BLaER1 treated with 17β-estradiol and CSF1 and Interleukin-3, amounts not matched to agents 10 nM and 100 nM (cell line): Measurements from ENCODE around the gene TTLL5.

Experiments
- H3K27ac ChIP-seq, 11 experiments: shearing (Covaris generic); formaldehyde crosslinking; 2 replicates each; pipeline ENCODE4 v1.8.1; 2022
- H3K27me3 ChIP-seq, 11 experiments: shearing (Covaris generic); formaldehyde crosslinking; 2 replicates each; pipeline ENCODE4 v1.8.1; 2022
- H3K36me3 ChIP-seq, 11 experiments: shearing (Covaris generic); formaldehyde crosslinking; 2 replicates each; pipeline ENCODE4 v1.8.1; 2022
- H3K4me1 ChIP-seq, 10 experiments: shearing (Covaris generic); formaldehyde crosslinking; 2 replicates each; pipeline ENCODE4 v1.8.1; 2022
- H3K4me2 ChIP-seq, 11 experiments: shearing (Covaris generic); formaldehyde crosslinking; 2 replicates each; pipeline ENCODE4 v1.8.1; 2022
- H3K4me3 ChIP-seq, 10 experiments: shearing (Covaris generic); formaldehyde crosslinking; 2 replicates each; pipeline ENCODE4 v1.8.1; 2022
- H3K9ac ChIP-seq, 11 experiments: shearing (Covaris generic); formaldehyde crosslinking; 2 replicates each; pipeline ENCODE4 v1.8.1; 2022
- H3K9me3 ChIP-seq, 11 experiments: shearing (Covaris generic); formaldehyde crosslinking; replicated peaks in 1 of 11; 2 replicates each; pipeline ENCODE4 v1.8.1; 2022
- H4K20me1 ChIP-seq, 11 experiments: shearing (Covaris generic); formaldehyde crosslinking; 2 replicates each; pipeline ENCODE4 v1.8.1; 2022
- Cebpa-rat ChIP-seq, 11 experiments: shearing (Covaris generic); IDR thresholded peaks; 2 replicates each; pipeline ENCODE4 v1.8.1; 2022

Gene TTLL5

DNA sequence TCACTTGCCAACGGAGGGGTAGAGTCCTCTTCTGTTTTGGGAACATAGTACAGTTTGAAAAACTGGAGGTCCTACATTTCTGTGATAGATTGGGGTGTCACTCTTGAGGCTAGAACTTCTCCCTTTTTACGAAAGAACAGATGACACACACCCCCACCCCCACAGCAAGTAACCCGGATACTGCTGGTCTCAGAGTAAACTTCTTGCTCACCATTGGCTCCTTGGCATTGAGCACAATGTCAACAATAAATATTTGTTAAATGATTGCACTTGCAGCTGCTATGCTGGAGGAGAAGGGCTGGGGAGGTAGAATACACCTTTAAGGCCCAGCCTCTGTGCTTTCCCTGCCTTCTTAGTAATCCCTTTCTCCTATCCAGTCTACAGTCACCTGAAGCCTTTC, 170.9 kb downstream of the TTLL5 start:
- H3K4me2 ChIP-seq = no peak overlapping the region
- no peaks in the 10 kb centered on the region for H4K20me1 ChIP-seq
- no peak overlapping the region for H3K27ac ChIP-seq
- H3K4me1 ChIP-seq = no peaks in the 10 kb centered on the region
- no peak overlapping the region for H3K4me3 ChIP-seq
- H3K27me3 ChIP-seq = no peaks in the 10 kb centered on the region
- no peak for TF ChIP-seq Cebpa-rat (IDR thresholded peaks at IDR 0.05)
- no peaks in the 10 kb centered on the region for H3K9me3 ChIP-seq
- peaks cover 17 to 70% (median 34%) of the 10 kb centered on the region in 11 experiments; a peak in 20 of 22 replicates for H3K36me3 ChIP-seq
- no peak overlapping the region for H3K9ac ChIP-seq

DNA sequence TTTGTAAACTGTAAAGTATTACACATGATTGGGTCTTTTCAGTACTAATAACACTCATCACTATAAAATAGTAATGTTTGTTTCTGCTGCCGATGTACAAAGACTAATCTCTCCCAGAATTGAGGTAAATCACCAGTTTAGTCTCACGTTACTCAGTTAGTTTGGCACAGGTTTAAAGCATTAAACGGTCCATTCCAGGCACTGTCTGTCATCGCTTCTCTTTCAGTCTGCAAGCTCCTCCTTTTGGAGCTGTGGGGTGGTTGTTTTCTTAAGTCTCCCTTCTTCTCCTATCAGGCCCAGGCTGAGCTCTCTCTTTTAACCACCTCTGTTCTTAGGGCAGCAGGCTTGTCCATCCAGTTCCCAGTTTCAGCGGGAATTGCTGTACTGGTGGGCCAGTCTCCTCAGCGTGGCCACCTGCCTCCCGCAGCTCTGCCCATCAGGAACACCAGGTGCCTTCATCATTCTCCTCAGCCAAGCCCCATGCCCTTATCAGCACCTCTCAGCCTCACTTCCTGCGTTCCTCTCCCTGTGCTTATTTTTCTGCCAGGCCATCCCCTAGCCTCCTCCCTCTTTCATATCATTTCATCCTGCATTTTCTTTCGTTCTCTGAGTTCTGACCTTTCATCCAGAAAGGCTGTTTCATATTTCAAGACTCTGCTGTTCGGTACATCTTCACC, 171.7 kb downstream of the TTLL5 start:
- Histone ChIP-seq H3K27ac (no peak overlapping the region), H3K9me3 (no peaks in the 10 kb centered on the region), H4K20me1 (no peaks in the 10 kb centered on the region), H3K4me2 (no peak overlapping the region), H3K4me1 (no peaks in the 10 kb centered on the region), H3K27me3 (no peaks in the 10 kb centered on the region), H3K4me3 (no peak overlapping the region), H3K9ac (no peak overlapping the region), H3K36me3 (peaks cover 18 to 71% (median 40%) of the 10 kb centered on the region in 11 experiments; a peak in 20 of 22 replicates)
- no peak for TF ChIP-seq Cebpa-rat (IDR thresholded peaks at IDR 0.05)

DNA sequence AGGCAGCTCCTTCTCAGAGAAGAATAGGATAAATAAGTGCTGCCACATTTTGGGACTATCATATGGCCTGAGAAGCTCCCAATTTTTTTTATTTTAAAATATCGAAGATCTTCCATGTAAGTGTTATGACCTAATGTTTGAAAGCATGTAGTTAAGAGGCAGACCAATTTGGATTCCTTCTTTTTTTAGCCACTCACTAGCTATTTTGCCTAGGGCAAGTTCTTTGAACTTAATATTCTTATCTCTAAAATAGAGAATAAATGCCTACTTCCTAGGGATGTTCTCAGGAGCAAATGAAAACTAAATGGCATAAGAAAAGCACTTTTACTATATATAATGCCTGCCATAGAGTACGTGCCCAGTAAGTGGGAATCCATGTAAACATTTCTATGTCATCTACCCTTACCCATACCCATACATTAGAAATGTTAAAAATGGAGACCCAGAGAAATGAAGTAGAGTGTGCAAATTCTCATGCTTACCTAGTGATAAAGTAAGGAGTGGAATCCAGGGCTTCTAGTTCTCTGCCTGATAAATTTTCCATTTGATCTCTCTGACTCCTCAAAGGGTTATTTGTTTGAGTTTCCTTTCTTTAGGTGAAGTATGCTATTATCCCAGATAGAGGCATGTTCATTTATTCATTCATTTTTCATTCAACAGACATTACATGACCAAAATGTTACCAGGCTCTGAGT, 172.4 kb downstream of the TTLL5 start:
- Histone ChIP-seq H3K4me1 (no peaks in the 10 kb centered on the region), H3K27ac (no peak overlapping the region), H4K20me1 (no peaks in the 10 kb centered on the region), H3K4me3 (no peak overlapping the region), H3K9ac (no peak overlapping the region), H3K9me3 (peaks cover 0 to 2% (median under 1%) of the 10 kb centered on the region in 11 experiments; a peak in 10 of 22 replicates), H3K27me3 (no peaks in the 10 kb centered on the region), H3K4me2 (no peak overlapping the region), H3K36me3 (peaks cover 15 to 74% (median 40%) of the 10 kb centered on the region in 11 experiments)
- TF ChIP-seq Cebpa-rat (IDR thresholded peaks at IDR 0.05) = no peak

DNA sequence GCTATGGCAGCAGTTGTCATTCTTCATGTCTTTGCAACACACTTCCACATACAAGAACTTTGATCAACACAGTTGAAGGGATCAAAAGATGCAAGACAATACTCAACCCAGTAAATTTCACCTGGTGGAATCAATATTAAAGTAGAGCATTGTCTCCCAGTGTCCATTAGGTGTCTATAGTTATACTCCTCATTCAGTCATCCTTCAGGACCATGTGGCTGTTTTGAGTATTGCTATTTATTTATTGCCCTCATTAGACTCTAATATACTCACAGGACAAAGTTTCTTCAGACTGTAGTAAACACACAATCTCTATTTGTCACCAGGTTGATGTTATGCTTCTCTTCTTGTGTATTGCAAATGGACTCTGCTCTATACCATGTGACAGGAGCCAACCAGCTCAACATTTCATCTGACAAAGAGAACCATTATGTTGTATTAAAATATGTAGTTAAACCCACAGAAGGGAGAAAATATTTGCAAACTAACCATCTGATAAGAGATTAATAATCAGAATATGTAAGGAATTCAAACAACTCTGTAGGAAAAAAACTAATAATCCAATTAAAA, 174.2 kb downstream of the TTLL5 start:
- Histone ChIP-seq H4K20me1 (no peaks in the 10 kb centered on the region), H3K9me3 (peaks cover 0 to 16% (median 9%) of the 10 kb centered on the region in 11 experiments; a peak in 15 of 22 replicates), H3K27ac (no peak overlapping the region)

DNA sequence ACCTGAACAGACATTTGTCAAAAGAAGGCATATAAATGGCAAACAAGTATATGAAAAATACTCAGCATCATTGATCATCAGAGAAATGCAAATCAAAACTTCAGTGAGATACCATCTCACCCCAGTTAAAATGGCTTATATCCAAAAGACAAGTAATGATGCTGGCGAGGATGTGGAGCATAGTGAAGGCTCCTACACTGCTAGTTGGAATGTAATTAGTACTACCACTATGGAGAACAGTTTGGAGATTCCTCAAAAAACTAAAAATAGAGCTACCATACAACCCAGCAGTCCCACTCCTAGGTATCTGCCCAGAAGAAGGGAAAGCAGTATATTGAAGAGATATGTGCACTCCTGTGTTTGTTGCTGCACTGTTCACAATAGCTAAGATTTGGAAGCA, 174.7 kb downstream of the TTLL5 start:
- no peaks in the 10 kb centered on the region for H4K20me1 ChIP-seq
- TF ChIP-seq Cebpa-rat (IDR thresholded peaks at IDR 0.05) = no peak
- no peak overlapping the region for H3K4me3 ChIP-seq
- peaks cover 0 to 16% (median 9%) of the 10 kb centered on the region in 11 experiments; a peak in 15 of 22 replicates for H3K9me3 ChIP-seq
- H3K27me3 ChIP-seq = no peaks in the 10 kb centered on the region
- H3K4me2 ChIP-seq = no peak overlapping the region
- peaks cover 27 to 77% (median 48%) of the 10 kb centered on the region in 11 experiments for H3K36me3 ChIP-seq
- H3K4me1 ChIP-seq = no peaks in the 10 kb centered on the region
- no peak overlapping the region for H3K27ac ChIP-seq
- H3K9ac ChIP-seq = no peak overlapping the region

More for the DNA sequence above, 174.2 kb downstream of the TTLL5 start:
- no peak overlapping the region for H3K9ac ChIP-seq
- H3K4me1 ChIP-seq = no peaks in the 10 kb centered on the region
- no peak overlapping the region for H3K4me3 ChIP-seq
- peaks cover 27 to 77% (median 48%) of the 10 kb centered on the region in 11 experiments for H3K36me3 ChIP-seq
- no peak overlapping the region for H3K4me2 ChIP-seq
- H3K27me3 ChIP-seq = no peaks in the 10 kb centered on the region
- no peak for TF ChIP-seq Cebpa-rat (IDR thresholded peaks at IDR 0.05)

DNA sequence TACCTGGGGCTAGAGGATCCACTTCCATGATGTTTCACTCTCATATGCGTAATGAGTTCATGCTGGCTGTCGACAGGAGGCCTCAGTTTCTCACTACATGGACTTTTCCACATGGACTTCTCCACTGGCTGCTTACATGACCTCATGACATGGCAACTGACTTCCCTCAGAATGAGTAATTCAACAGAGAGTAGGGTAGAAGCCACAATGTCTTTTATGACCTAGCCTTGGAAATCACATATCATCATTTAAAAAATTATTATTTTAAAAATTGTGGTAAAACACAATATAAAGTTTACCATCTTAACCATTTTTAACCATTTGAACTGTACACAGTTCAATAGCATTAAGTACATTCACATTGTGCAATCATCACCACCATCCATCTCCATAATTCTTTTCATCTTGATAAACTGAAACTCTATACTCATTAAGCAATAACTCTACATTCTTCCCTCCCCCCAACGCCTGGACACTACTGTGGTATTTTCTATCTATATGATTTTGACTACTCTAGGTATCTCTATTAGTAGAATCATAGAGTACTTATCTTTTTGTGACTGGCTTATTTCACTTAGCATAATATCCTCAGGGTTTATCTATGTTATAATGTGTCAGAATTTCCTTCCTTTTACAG, 176.2 kb downstream of the TTLL5 start:
- Histone ChIP-seq H3K9ac (no peak overlapping the region), H3K27me3 (no peaks in the 10 kb centered on the region), H3K9me3 (peaks cover 0 to 16% (median 9%) of the 10 kb centered on the region in 11 experiments; a peak in 15 of 22 replicates), H3K4me2 (no peak overlapping the region), H4K20me1 (no peaks in the 10 kb centered on the region), H3K27ac (no peak overlapping the region), H3K4me1 (no peaks in the 10 kb centered on the region), H3K36me3 (peaks cover 24 to 69% (median 49%) of the 10 kb centered on the region in 11 experiments), H3K4me3 (no peak overlapping the region)
- TF ChIP-seq Cebpa-rat (IDR thresholded peaks at IDR 0.05) = no peak

DNA sequence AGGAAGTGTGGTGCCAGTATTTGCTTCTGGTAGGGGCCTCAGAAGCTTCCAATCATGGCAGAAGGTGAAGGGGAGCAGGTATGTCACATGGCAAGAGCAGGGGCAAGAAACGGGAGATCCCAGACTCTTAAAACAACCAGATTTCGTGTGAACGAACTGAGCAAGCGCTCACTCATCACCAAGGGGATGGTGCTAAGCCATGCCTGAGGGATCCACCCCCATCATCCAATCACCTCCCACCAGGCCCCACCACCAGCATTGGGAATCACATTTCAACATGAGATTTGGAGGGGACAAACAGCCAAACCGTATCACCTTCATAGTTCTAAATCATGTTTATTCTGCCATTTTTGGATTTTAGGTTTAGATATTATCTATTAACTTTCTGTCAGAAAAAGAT, 179.9 kb downstream of the TTLL5 start:
- Histone ChIP-seq H4K20me1 (no peaks in the 10 kb centered on the region), H3K9ac (no peak overlapping the region), H3K27me3 (no peaks in the 10 kb centered on the region), H3K36me3 (peaks cover 16 to 53% (median 25%) of the 10 kb centered on the region in 11 experiments; a peak in 21 of 22 replicates), H3K4me1 (no peaks in the 10 kb centered on the region), H3K4me3 (no peak overlapping the region), H3K9me3 (peaks cover 0 to 16% (median 9%) of the 10 kb centered on the region in 11 experiments; a peak in 15 of 22 replicates), H3K27ac (no peak overlapping the region), H3K4me2 (no peak overlapping the region)
- no peak for TF ChIP-seq Cebpa-rat (IDR thresholded peaks at IDR 0.05)

DNA sequence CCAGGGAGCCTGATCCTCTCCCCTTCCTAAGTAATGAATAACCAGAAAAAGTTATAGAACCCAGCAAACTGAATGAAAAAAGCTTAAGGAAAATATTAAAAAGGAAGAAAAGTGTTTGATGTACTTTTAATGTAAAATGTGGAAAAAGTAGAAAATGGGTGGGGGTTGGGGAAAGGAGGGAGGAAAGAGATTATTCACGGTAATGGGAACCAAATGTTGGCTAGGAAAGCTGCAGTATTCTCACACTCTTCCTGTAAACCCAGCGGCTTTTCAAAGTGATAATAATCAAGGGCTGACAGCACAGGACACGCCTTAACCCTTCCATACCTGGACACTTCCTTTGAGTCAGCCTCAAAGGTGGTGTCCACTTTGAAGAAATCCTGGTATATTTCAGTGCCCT, 181.5 kb downstream of the TTLL5 start:
- H3K4me2 ChIP-seq = no peak overlapping the region

DNA sequence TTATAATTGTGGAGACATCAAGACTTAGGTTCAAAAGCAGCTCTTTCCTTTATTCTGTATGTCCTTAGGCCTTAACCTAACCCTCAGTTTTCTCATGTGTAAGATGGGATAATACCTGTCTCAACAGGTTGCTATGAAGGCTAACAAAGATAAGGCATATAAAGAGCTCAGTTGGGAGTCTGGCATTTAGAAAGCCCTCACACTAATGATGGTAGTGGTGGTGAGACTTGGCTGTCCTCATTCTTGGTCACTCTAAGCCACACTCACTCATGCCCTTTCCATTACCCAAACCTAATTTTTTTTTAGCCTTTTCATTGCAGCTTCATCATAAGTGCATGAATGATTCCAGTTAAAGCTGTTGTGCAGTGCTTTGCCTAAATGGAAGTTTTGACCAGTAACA, 183.4 kb downstream of the TTLL5 start:
- Histone ChIP-seq H3K4me2 (no peak overlapping the region), H3K4me1 (no peaks in the 10 kb centered on the region), H3K27me3 (no peaks in the 10 kb centered on the region), H3K4me3 (no peak overlapping the region), H4K20me1 (no peaks in the 10 kb centered on the region), H3K27ac (no peak overlapping the region), H3K36me3 (peaks cover under 1 to 34% (median 11%) of the 10 kb centered on the region in 11 experiments; a peak in 15 of 22 replicates), H3K9me3 (peaks cover 0 to 3% (median 0%) of the 10 kb centered on the region in 11 experiments; a peak in 3 of 22 replicates), H3K9ac (no peak overlapping the region)
- TF ChIP-seq Cebpa-rat (IDR thresholded peaks at IDR 0.05) = no peak

More for the DNA sequence above, 181.5 kb downstream of the TTLL5 start:
- H3K4me1 ChIP-seq = no peaks in the 10 kb centered on the region
- no peaks in the 10 kb centered on the region for H3K27me3 ChIP-seq
- H3K9ac ChIP-seq = no peak overlapping the region
- TF ChIP-seq Cebpa-rat (IDR thresholded peaks at IDR 0.05) = no peak
- no peak overlapping the region for H3K4me3 ChIP-seq
- no peak overlapping the region for H3K27ac ChIP-seq
- H3K36me3 ChIP-seq = peaks cover 10 to 42% (median 21%) of the 10 kb centered on the region in 11 experiments; a peak in 20 of 22 replicates
- no peaks in the 10 kb centered on the region for H4K20me1 ChIP-seq
- peaks cover 0 to 16% (median 9%) of the 10 kb centered on the region in 11 experiments; a peak in 15 of 22 replicates for H3K9me3 ChIP-seq
